GM04503 (cell line): ENCODE results near the gene LSG1.
A peak's percentile ranks its signal among the peaks of the same experiment; 100 is the strongest.

Source experiments
- DNase-seq: peaks from one replicate; pipeline ENCODE4 v3.0.0-alpha.2; 2012; ENCODE audit warnings: low read depth

The LSG1 gene

DNA sequence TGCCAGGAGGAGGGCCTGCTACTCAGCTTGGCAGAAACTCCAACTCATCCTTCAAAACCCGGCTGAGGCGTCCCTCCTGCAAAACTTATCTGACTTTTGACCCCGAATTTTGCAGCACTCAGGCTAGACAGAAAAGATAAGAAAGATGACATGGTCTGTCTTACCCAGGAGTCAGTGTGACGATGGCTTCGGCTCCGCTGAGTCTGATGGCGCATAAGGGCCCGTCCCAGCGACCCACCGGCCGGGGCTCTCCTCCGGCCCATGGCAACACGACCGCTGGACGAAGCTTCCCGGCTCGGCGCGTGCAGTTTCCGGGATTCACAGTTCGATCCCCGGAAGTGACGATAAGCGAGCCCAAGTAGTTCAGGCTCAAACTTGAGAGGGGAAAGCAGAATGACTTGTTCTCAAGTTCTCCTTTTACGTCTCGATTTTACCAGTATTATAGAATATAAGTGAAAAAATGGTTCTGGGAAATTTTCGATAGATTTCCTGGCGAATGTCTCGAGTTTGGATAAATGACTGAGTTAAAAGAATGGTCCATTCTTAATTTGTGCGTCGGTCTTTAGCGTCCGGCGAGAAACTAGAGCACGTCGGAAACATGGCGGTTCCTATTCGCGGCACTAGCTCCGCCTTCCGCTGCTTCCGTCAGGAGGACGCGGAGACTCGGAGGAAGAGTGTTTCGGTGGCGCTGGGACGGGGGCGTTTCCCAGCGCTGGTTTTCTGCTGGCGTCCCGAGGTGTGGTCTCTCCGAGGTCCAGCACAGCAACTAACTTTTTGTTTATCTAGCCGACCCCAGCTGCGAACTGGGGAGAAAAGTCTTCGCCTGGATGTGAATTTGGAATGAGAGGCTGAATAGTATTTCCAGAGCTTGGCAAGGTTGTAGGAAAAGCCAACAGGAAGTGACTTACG is at the start of gene LSG1:
LSG1 (minus strand) TSS at position 292 of the 909 bp plus-strand sequence; CDS start at position 263, 29 bp downstream.
- DNase-seq = peak; percentile 80

DNA sequence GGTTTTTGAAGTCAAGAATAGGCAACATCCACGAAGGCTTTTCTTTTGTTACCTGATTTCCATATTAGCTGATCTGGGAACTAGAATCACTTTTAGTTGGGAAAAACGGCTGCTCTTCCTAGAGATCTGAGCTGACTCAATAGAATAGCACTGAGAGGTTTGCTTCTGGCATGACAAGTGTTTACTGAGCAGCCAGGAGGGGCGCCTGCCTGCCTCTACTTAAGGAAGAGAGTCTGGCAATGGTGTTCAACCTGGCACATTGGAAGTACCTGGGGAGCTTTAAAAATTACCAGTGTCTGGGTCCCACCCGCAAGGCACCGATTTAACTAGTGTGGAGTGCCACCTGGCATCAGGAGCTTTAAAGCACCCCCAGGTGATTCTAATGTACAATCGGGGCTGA is 48.1 kb upstream of the LSG1 start:
- no peak for DNase-seq

DNA sequence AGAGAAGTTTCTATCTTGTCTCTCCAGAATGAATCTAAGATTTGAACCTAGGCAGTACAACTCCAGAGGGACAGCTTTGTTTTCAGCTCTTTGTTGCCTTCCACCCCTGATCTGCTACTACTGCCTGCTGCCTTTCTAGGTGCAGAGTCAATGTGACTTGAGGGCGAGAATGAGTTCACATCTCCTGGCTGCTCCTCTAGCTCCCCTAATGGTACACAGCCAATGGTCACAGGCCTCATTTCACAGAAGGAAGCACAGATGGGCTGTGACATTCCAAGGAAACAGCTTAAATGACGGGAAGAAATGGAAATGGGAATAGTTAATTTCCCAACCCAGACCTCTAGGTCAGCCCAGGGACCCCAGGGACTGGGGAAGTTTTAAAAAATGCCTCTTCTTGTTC is 46.1 kb upstream of the LSG1 start:
- DNase-seq = no peak

DNA sequence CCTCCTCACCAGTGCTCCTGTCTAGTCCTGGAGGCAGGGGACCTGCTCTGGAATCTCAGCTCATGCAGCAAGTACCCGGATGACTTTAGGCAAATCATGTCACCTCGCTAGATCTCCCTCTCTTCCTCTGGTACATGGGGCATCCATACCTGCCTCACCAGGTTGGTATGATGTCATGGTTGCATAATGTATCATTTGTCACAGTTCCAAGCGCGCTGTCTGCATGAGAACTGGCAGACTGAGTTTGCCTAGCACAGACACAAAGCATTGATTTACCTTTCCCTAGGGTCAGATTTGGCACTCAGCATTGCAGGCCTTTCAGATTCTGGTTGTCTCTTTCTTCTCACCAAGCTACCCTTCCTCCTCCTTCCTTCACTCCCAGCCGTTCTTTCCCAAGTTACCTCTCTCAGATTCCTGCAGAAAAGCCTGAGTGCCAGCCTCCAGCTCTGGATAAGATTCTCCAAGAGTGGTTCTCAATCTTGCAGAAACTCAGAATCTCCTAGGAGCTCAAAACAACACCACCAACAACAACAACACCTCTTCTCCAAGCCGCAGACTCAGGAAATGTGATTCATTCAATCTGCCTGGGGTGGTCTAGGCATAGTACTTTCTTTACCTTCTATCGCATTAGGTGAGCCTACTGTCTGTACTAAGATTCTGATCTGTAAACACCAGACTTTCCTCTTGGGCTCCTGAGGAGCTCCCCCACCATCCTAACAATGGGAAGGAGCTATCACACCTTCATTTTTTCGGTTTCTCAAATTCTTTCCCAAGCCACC is 43.2 kb upstream of the LSG1 start:
- no peak for DNase-seq

DNA sequence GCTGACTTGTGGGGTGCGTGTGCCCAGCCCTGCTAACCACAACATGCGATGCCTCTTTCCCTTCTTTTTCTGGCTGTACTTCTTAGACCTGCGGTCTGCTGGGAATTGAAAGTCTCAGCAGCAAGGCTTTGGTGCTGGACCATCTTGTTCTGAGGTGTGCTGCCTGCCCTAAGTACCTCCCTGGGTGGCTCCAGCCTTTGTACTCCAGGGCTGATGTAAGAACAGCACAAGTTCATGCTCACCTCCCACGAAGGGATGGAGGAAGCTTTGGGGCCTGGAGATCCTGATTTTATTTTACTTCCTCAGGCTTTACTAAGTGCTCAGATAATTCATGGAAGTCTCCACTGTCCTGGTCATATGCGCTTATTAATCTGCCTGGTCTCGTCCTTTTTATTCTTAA is 42.6 kb upstream of the LSG1 start:
- DNase-seq = no peak

DNA sequence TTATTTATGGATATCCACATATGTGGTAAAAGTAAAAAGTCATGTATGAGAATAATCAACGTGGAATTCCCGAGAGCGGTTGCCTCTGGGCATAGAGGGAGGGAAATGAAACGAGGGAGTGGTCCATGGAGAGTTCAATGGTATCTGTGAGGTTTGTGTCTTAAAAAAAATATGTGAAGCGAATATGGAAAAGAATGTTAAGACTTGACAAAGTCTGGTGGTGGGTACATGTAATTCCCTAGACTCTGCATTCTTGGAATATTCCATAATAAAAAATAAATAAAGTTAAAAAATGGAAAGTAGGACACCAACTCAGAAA is 42.1 kb upstream of the LSG1 start:
- DNase-seq = no peak

DNA sequence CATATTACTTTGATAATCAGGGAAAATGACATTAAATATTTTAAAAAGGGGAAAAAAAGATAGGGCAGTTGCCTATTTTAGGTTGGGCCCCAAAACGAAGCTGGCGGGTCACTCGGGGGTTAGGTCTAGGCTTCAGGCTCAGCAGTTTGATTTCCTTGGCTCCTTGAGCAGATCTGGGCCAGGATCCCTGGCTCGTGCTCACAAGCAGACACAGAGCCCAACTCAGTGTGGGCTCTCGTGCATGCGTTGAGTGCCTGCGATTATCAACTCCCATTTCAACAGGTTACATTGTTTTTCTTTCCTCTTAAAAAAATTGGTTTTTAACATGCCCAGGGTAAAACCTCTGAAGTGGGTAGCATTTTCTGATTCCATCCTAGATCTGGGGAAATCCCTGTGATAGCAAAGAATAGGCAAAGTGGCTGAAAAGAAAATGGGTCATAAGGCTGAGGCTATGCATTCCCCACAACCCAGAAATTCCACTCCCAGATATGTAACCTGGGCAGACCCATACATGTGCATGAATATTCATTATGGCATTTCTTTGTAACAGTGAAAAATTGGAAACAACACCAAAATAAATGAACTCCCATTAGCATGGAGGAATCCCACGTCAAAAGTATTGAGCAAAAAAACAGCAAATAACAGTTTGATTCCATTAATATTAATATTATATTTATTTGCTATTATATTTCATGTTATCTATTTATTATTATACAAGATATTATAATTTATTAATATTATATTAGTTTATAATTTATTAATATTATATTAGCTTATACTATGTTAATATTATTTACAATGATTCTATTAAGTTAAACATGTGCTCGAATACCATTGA is 41.5 kb upstream of the LSG1 start:
- DNase-seq = no peak

DNA sequence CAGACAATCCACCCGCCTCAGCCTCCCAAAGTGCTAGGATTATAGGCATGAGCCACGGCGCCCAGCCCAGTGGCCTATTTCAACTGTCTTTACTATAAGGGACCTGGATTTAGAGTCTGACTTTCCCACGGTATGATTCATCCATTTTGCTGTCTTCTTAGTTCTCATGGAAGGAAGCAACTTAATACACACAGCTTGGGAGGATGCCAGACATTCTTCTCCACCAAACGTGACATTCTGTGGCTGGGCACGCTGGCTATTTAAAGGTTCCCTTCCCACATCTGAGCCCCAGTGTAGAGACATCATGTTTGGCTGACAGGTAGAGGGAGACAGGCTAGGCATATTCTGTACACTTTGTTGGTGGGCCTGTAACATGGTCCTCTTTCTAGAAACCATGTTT is 39.9 kb upstream of the LSG1 start:
- peak; percentile 52 for DNase-seq

DNA sequence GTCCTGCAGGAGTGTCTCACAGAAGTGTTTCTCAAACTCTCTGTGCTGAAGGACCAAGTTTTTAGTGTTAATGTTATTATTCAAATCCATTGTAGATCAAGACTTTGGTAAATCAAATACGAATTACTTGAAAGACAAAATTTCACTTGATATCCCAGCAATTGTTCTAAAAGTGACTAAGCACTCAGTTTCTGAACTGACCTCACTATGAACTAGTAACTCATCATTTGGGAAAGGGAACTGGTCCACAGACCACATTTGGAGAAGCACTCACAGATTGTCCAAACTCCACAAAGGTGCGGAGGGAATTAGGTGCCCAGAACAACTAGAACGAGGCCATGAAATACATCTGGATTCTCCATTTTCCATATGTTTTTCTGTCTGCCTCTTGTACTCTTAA is 39.3 kb upstream of the LSG1 start:
- DNase-seq = no peak

DNA sequence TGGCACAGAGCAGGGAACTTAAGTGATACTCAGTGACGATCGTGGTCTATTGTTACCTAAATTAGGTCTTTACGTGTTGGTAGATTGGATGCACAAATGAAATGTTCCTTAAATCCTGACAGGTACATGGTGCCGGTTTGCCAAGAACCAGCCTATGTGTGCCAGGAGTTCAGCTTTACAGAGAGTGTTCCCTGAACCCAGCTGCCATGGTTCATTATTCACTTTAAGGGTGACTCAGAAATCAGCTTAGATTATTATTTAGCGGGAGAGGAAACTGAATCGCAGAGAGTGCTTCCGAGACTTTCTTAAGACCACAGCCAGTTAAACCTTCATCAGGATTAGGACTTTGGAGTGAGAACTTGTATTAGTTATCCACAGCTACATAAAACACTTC is 35.2 kb upstream of the LSG1 start:
- DNase-seq = no peak

DNA sequence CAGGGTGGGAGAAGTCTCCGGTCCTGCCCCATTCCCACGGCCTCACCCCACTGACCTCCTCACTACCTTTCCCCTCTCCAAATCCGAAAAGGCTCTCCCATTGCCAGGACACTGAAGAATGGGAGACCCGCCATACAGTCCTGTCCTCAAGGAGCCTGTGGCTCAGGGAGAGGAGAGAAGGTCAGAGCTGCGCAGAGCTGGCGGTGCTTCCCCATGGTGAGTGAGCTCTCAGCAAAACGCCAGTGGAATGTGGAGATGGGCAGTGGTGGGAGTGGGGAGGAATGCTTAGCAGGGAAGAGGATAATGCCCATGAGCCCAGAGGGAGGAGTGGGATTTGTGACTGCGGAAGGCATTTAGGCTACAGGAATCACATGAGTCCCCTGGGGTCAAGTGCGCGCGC is 33.8 kb upstream of the LSG1 start:
- DNase-seq = no peak

DNA sequence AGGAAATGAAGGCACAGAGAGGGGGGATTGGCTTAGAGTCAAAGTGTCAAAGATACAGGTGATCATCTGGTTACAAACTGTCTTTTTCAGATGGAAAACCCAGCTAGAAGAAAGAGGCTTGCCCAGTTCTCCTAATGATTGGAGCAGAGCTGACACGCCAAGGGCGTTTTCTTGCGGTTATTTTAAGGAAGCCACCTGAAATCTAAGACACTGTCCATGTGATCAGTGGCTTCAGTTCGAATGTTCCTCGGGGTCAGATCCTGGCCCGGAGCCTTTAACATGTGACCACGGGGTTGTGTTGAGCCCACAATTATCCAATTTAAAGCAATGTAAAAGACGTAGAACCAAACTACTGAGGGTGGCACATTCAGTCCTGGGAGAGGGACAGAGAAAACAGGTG is 33.2 kb upstream of the LSG1 start:
- no peak for DNase-seq

DNA sequence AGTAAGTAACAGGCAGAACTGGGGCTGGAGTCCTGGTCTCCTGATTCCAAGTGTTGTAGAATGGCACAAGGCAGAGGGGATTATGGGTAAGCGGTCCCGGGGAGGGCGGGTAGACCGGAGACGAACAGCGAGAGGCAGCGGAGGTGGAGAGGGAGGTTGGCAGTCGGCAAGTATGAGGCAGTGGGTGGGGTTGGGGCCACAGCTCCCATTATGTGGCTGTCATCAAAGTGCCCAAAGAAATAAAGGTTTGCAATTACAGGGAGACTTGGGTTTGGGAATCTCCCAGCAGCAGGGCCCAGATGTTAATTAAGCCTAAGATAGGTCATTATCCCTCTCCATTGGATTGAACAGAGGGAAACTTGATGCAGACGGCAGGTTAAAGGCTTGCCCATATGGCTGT is 30.6 kb upstream of the LSG1 start:
- no peak for DNase-seq

DNA sequence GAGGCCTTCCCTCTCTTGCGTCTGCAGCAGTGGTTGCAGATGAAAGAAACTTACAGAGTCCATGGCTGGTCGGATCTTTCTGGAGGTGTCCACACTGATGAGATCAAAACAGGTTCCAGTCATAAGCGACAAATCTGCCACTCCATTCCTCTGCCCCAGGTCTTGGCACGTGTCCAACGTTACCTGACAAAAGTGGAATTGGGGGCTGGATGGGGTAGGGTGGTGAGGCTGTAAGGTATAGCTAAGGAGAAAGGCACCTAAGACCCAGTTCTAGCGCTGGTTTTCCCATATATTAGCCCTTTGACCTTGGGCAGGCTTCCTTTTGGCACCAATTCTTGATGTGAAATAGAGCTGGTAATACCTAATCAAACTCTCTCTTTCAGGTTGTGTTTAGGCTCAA is 24.7 kb upstream of the LSG1 start:
- DNase-seq = no peak

DNA sequence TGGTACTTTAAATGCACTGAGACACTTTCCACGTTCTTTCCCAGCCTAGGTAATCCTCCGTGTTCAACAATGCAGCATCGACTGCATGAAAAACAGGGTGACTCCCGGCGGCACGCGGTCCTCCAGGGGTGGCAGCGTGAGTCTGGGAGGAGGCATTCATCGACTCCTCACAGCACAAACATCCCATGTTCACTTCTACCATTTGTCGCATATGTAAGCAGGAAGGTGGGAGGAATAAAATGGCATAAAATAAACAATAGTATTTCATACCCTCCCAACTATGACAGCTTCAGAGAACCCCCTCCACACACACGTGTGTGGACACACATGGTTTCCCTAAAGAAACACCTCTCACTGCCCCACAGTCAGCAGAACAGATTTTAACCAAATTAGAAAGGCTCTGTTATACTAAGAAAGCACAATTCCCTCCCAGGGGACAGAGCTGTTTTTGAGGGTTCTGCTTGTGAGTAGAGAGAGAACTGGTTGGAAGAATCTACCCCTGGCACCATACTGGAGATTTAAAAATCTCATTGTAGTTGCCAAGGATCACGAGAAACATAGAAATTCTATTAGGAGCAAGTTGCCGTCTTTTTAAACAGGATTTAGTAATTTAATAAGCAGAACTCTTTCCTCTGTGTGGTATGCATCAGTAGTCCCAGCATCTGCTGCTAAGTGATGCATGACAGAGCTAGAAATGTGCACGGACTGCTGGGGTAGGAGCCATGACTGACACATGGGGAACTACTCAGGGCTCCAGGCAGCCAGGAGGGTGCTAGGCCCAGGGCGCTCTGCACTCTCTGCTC is 19.7 kb upstream of the LSG1 start:
- DNase-seq = no peak

DNA sequence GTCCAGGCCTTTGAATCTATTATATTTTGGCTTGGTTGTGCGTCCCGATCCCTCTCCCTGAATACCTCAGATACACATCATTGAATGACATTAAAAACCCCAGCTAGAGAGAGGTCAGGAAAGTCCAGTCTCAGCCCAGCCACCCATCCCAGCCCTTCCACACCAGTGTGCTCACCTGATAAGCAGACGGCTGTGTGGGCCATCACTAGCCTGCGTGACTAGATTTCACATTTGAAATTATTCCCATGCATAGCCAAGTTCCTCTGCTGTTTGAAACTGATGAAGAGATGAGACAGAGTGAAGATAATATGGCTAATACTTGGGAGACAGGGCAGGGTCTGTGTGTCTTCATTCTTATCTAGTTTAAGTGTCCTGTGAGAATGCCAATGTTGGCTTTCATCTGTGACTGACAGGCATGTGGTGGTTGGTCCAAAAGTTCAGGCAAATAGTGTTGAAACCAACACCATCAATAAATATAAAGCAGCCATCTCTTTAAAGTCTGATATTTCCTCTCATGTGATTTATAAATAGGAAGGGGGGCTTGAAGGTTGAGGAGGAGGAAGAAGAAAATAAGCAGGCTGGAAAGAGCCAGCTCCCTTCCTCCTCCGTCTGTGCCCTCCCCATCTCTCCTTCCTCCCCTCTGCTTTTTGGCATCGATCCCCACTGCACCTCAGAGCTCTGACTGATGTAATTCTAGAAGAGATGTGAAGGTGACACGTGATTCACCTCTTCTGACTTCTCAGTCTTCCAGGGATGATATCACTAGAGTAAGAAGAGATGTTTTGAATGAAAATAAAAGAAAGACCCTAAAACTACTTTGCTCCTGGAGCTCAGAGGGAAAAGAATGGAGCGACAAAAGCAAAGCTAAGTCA is 18.7 kb upstream of the LSG1 start:
- no peak for DNase-seq

DNA sequence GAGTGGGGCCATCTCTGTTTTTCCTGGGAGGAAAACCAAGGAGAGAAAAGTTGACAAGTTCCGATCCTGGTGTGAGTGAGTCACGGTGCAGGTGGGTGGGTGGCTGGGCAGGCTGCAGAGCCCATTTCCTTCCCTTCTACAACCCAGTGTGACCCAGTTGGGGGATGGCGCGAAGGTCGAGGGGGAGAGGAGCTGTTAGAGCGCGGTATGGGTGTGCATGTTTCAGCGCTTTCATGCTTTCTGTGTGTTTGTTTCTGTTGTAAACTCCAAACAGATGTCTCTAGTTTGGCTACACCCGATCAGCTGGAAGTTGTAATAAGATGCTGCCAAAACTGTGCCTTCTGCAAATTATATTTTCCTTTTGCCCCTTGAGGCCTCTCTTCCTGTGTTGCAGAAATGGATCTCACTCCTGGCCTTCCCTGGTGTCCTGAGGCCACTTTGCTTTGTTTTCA is 17.5 kb upstream of the LSG1 start:
- no peak for DNase-seq

DNA sequence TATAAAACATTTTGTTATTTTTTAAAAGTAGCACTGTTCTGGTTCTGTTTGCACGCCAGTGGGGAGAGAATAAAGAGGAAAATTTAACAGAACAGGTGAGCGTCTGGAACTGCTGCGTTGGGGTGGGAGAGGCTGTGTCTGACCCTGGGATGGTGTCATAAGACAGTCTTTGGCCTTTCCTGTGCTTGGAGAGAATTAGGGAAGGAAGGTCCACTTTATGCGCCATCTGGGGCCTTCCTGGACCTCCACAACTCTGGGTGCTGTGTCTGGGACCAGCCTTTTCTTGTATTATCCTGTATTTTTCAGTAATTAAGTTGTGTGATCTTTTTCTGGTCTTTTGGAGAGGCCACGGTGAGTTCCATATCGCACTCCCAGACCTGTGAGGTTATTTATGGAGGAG is 17.0 kb upstream of the LSG1 start:
- no peak for DNase-seq

DNA sequence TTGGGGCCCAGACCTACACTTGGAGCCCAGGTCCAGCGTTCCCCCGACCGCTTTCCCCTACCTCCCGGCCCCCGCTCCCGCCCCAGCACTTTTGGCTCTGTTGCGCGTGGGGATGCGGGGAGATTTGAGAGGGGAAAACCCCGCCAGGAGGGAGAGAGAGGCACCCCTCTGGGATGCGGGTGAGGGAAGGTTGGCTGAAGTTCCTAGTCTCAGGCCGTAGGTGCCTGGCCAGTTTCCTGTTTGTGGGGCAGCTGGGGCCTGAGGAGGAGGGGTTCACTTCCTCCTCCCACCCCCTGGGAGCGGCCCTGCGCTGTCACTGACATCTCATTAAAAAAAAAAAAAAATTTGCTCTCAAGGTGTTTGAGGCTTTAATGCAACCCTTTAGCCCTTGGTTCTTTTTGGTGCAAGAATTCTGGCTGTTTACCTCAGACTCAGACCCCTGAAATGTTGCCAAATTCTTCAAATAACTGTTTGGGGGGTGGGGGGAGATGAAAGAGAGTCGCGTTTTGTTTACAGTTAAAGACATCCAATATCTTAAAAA is 16.3 kb upstream of the LSG1 start:
- no peak for DNase-seq

DNA sequence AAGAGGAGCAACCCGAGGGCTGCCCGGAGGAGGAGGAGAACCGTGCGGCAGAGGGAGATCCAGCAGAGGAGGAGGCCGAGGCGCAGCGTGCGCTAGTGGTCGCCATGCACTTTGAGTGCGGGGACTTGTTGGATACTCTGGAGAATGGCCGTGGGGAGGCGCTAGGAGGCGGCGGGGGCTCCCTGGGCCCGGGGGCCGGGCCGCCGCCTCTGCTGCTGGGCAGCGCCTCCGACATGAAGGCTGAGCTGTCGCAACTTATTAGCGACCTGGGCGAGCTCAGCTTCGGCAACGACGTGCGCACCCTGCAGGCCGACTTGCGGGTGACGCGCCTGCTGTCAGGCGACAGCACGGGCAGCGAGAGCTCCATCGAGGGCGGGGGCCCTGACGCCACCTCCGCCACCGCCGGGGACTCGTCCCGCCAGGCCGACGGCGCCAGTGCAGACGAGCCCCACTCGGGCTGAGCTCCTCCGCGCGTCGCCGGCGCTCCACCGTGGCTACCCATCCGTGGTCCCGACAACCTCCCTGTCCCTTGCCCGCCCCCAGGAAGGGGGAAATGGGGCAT is 15.7 kb upstream of the LSG1 start:
- no peak for DNase-seq
